SJSA1 (cell line): Measurements from ENCODE around the gene C1orf21. TPM values are rescaled to one million over a fixed set of nuclear protein-coding genes. Genes with fewer than 3 reads are reported as not detected.

Experiments
- DNase-seq, 2 experiments: peaks; one replicate each; pipeline ENCODE4 v3.0.0-alpha.2; 2015 to 2020; ENCODE audit warnings: low spot score in 2 of 2, low read depth in 1 of 2
- H3K27ac ChIP-seq: fragments of 250-450 bp; sonication (Bioruptor Pico); 2 replicates; pipeline ENCODE4 v1.5.1; 2020; ENCODE audit warnings: mild to moderate bottlenecking, moderate library complexity
- H3K27me3 ChIP-seq: fragments of 250-450 bp; sonication (Bioruptor Pico); replicated peaks from 2 replicates; pipeline ENCODE4 v1.5.1; 2020; ENCODE audit warnings: mild to moderate bottlenecking, moderate library complexity
- H3K36me3 ChIP-seq: fragments of 250-450 bp; sonication (Bioruptor Pico); 2 replicates; pipeline ENCODE4 v1.5.1; 2020; ENCODE audit warnings: mild to moderate bottlenecking
- H3K4me1 ChIP-seq: fragments of 250-450 bp; sonication (Bioruptor Pico); replicated peaks from 2 replicates; pipeline ENCODE4 v1.6.1; 2021; ENCODE audit warnings: mild to moderate bottlenecking
- H3K4me3 ChIP-seq: fragments of 250-450 bp; sonication (Bioruptor Pico); 2 replicates; pipeline ENCODE4 v1.5.1; 2020; ENCODE audit warnings: mild to moderate bottlenecking
- H3K9me3 ChIP-seq: fragments of 250-450 bp; sonication (Bioruptor Pico); replicated peaks from 2 replicates; pipeline ENCODE4 v1.5.1; 2020; ENCODE audit warnings: mild to moderate bottlenecking
- total RNA-seq: library from RNA; depleted of rRNA; stranded (reverse); fragments of >200 nt; shearing (Covaris generic); gene quantifications from 2 replicates; pipeline ENCODE4 v1.2.3, GENCODE V29; 2014

C1orf21 gene
- total RNA-seq, 1 experiment from 2014 or later = 13.3 TPM

DNA sequence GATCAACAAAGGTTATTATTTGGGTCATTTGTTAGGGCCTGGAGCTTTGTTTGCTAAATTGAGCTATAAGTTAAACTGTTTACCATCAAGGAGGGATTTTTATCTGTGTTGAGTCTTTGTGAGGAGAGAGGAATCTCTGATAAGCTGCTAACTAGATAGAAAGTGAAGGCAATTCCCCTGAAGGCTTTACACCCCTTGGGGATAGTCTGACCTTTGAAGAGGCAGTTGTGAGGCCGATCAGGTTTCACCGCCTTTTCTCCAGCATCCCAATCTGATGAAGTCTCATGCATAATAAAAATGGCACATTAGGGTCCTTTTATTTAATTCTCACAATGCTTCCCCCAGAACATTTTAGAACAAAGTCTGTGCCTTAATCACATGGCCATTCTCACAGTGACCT lies 21.8 kb downstream of the C1orf21 start:
- Histone ChIP-seq H3K4me3 (no peak overlapping the region), H3K27me3 (no peaks in the 10 kb centered on the region), H3K4me1 (peaks cover 14% of the 10 kb centered on the region), H3K9me3 (no peaks in the 10 kb centered on the region), H3K27ac (no peak overlapping the region), H3K36me3 (no peaks in the 10 kb centered on the region)
- DNase-seq = no peak

DNA sequence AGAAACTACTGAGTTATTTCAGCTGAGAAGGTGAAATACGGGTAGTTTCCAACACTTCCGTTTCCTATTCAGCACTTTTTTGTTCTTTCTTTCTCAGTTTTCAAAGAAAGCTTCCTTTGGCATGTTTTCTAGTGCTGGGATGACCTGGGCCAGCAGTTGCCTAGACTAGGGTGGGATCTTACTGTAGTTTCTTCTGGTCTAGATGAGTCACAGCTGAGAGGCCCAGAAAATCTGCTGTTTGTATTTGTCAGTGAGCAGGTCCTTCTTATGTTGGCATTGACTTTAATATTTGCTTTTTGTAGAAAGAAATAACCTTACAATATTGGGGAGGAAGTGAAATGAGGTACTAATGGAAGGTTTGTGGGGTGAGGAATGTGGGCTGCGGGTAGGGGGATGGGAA lies 22.2 kb downstream of the C1orf21 start:
- no peaks in the 10 kb centered on the region for H3K27me3 ChIP-seq
- no peak for DNase-seq
- H3K4me3 ChIP-seq = no peak overlapping the region
- no peaks in the 10 kb centered on the region for H3K9me3 ChIP-seq
- no peaks in the 10 kb centered on the region for H3K36me3 ChIP-seq
- no peak overlapping the region for H3K27ac ChIP-seq
- peaks cover 14% of the 10 kb centered on the region for H3K4me1 ChIP-seq

DNA sequence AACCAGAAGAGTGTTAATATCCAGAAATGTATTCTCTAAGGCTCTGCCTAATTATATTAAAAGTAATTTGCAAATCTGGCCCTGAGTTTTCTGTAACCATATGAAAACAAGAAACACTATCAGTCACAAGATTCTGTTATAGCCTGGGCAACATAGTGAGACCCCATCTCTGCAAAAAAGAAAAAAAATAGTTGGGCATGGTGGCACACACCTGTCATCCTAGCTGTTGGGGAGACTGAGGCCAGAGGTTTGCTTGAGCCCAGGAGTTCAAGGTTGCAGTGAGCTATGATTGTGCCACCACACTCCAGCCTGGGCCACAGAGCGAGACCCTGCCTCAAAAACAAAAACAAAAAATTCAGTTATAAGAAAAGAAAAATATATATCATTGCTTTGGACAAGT lies 25.6 kb downstream of the C1orf21 start:
- H3K27me3 ChIP-seq = no peaks in the 10 kb centered on the region
- peaks cover 14% of the 10 kb centered on the region for H3K4me1 ChIP-seq
- no peak overlapping the region for H3K4me3 ChIP-seq
- no peaks in the 10 kb centered on the region for H3K9me3 ChIP-seq
- no peaks in the 10 kb centered on the region for H3K36me3 ChIP-seq
- no peak for DNase-seq
- H3K27ac ChIP-seq = no peak overlapping the region

DNA sequence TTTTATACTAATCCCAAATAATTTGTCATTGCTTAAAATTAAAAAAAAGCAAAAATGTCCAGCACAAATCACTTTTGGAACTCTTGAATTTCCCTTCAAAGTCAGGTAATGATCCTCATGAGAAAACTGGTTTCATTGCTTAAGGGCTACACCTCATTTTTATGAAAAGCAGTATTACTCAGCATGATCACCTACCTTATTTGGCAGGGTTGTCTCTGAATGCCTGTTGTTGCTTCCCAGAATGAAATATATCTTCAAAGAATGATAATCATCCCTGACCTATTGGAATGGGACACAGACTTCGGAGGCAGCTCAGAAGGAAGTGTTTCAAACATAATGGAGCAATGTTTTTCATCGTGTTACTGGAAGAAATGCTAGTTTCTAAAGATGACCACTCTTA lies 29.7 kb downstream of the C1orf21 start:
- Histone ChIP-seq H3K27ac (no peak overlapping the region), H3K36me3 (no peaks in the 10 kb centered on the region), H3K4me3 (no peak overlapping the region), H3K4me1 (0 out of 2 replicates have a peak, but pooled peaks cover 3% of the 10 kb centered on the region), H3K27me3 (no peaks in the 10 kb centered on the region), H3K9me3 (no peaks in the 10 kb centered on the region)
- DNase-seq = no peak

DNA sequence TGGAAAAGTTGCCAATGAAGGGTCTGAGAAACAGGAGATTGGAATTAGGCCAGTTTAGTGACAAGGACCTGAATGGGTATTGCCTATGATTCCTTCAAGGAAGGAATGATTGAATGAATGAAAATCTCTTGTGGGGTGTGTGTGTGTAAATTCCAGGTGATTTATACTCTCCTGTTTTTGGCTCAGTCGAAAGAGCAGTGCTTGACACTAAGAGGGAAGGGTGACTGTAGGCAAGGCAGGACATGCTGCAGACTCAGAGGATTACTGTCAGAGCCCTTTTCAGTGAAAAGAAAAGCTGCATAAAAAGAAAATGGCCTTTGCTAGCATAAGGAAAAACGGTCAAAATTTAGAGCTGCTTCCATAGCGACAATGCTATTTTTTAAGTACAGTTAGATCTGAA lies 30.1 kb downstream of the C1orf21 start:
- DNase-seq = no peak
- no peak overlapping the region for H3K4me3 ChIP-seq
- H3K9me3 ChIP-seq = no peaks in the 10 kb centered on the region
- H3K27me3 ChIP-seq = no peaks in the 10 kb centered on the region
- no peak overlapping the region for H3K27ac ChIP-seq
- no peaks in the 10 kb centered on the region for H3K36me3 ChIP-seq
- 0 out of 2 replicates have a peak, but pooled peaks cover 3% of the 10 kb centered on the region for H3K4me1 ChIP-seq

DNA sequence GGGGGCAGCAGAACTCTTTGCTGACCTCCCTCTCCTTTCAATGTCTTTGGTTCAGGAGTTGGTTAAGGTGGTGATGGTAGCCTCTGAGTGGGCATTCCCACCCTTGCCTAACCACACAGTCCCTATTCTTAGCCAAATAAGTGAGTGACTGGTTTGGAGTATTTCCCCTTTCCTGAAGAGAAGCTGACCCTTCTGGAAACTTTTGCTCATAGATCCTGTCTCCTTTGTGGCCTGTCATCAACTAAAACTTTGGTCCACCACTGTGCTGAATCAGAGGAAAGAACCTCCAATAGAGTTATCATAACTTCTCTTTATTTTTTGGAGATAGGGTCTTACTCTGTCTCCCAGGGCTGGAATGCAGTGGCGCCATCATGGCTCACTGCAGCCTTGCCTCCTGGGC lies 31.1 kb downstream of the C1orf21 start:
- Histone ChIP-seq H3K4me1 (peaks cover 12% of the 10 kb centered on the region), H3K9me3 (no peaks in the 10 kb centered on the region)

DNA sequence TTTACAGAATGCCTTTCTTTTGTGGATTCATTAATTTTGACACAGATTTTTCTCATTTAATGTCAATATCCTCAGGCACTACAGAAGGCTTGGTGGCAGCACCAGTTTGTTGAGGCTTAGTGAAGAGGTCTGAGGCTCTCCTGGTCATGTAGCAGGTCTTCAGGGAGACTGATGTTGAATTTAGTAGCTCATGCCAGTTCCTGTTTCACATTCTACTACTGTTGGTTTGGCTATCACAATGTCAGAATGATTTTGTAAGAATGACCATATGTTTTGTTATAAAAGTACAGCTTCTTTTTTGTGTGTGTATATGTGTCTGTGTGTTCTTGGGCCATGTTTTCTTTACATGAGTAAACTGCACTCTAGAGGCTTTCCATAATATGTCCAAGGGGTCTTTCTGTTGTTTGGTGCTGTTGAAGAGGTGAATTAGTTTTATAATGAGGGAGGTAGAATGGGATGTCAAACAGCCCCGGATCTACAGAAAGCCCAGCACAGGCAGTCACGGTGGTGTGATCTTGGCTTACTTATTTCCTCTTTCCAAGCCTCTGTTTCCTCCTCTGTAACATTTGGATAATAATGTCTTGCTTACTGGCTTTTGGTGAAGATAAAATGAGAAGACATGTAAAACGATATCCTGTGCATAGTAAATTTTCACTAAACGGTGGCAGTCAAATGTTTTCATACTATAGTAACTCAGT lies 32.0 kb downstream of the C1orf21 start:
- no peak for DNase-seq

More for the DNA sequence above, 31.1 kb downstream of the C1orf21 start:
- H3K27me3 ChIP-seq = no peaks in the 10 kb centered on the region
- H3K36me3 ChIP-seq = no peaks in the 10 kb centered on the region
- H3K4me3 ChIP-seq = no peak overlapping the region
- no peak overlapping the region for H3K27ac ChIP-seq
- no peak for DNase-seq

DNA sequence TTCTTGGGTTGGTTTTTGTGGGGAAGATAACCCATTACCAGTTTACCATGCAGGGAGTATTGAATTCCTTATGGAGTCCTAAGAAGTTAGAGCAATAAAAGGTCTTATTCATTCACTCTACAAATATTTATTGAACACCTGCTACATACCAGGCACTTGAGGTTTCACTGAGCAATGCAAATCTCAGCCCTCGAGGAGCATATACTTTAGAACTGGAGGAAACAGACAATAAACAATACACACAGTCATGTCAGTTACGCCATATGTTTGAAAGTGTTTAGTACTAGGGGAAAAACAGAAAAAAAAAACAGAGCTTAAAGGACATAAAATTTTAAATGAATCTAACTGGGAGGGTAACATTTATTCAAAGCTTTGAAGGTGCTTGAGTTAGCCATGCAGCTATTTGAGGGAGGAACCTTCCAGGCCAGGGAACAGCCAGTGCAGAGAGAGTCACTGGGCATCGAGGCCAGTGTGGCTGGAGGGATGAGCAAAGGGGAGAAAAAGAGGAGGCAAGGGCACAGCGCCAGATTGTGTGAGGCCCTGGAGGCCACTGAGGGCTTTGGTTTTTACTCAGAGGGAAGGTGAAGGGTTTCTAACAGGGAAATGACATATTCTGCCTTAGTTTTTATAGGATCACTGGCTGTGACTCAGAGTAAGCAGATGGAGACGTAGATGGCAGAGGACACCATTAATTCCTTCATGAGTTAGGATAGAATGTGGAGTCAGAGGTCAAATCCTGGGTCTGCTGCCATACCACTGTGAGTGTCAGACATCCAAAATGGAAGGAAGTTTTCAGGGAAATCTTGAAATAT lies 32.7 kb downstream of the C1orf21 start:
- Histone ChIP-seq H3K27me3 (no peaks in the 10 kb centered on the region), H3K4me1 (peaks cover 14% of the 10 kb centered on the region), H3K27ac (no peak overlapping the region), H3K36me3 (no peaks in the 10 kb centered on the region), H3K4me3 (no peak overlapping the region), H3K9me3 (no peaks in the 10 kb centered on the region)
- no peak for DNase-seq

More for the DNA sequence above, 32.0 kb downstream of the C1orf21 start:
- no peaks in the 10 kb centered on the region for H3K9me3 ChIP-seq
- H3K27me3 ChIP-seq = no peaks in the 10 kb centered on the region
- H3K27ac ChIP-seq = no peak overlapping the region
- peaks cover 14% of the 10 kb centered on the region for H3K4me1 ChIP-seq
- no peaks in the 10 kb centered on the region for H3K36me3 ChIP-seq
- no peak overlapping the region for H3K4me3 ChIP-seq

DNA sequence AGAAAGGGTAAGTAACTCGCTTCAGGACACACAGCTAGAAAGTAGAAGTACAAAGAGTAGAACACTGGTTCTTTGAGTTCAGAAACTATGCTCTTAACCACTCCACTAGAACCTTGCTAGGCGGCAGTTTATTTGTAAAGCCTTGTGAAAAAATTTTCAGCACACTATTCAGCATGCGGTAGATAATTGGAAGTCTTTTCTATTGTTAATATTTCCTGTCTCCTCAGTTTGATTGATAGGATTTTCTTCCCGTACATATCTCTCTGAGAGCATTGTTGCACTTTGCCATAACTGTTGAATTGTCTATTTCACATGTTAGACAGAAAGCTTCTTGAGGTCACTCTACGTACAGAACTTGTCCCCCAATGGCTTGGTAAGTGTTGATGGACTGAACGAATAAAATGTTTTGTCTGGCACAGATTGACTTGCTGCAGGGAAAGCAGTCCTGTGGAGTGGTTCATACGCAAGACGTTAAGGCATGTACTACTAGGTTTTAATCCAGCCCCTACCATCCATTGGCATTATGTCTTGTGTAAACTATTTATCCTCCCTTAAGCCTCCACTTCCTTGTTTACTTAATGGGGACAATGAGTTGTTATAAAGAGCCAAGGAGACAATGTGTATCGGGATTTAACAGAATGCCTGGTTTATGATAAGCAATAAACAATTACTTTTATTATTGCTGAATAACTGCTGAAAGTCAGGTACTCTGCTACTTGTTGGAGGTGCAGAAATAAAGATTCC lies 35.8 kb downstream of the C1orf21 start:
- Histone ChIP-seq H3K4me1 (peaks cover 14% of the 10 kb centered on the region), H3K36me3 (no peaks in the 10 kb centered on the region)
- peak in 1 of 2 experiments; percentile 35 for DNase-seq

DNA sequence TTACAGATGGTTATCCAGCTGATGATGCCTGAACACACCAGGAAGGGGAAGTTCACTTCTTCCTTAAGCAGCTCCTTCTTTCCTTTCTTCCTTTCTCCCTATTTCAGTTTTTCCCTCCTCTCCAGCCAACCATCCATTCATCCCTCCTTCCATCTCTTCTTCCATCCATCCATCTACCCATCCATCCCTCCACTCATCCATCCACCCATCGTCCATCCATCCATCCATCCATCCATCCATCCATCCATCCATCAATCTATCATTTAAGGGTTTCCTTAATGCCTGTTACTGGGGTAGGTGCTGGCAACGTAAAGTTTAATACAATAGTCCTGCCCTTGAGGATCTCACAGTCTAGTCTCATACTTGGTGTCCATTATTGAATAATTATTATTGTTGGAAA lies 36.8 kb downstream of the C1orf21 start:
- H3K4me3 ChIP-seq = no peak overlapping the region
- no peaks in the 10 kb centered on the region for H3K36me3 ChIP-seq
- DNase-seq = no peak
- peaks cover 14% of the 10 kb centered on the region for H3K4me1 ChIP-seq
- no peaks in the 10 kb centered on the region for H3K9me3 ChIP-seq
- H3K27me3 ChIP-seq = no peaks in the 10 kb centered on the region
- no peak overlapping the region for H3K27ac ChIP-seq

More for the DNA sequence above, 35.8 kb downstream of the C1orf21 start:
- H3K27me3 ChIP-seq = no peaks in the 10 kb centered on the region
- H3K9me3 ChIP-seq = no peaks in the 10 kb centered on the region
- H3K27ac ChIP-seq = no peak overlapping the region
- no peak overlapping the region for H3K4me3 ChIP-seq

DNA sequence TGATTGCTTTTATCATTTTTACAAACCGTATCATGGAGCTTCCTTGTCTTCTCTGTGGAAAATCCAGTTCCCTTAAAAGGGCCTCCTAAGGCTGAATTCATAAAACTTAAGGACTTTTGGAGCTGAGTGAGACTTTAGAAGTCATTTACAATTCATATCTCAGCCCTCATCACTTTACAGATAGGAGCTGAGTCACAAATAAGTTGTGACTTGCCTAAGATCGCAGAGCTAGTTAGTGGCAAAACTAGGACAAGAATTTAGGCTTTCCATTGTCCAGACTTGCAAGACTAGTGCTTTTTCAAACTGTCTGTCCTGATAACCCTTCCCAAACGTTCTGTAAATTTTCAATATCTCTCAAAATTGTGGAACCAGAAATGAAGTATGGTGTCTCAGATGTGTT lies 37.3 kb downstream of the C1orf21 start:
- peaks cover 14% of the 10 kb centered on the region for H3K4me1 ChIP-seq
- no peaks in the 10 kb centered on the region for H3K36me3 ChIP-seq
- no peaks in the 10 kb centered on the region for H3K27me3 ChIP-seq
- H3K4me3 ChIP-seq = no peak overlapping the region
- no peaks in the 10 kb centered on the region for H3K9me3 ChIP-seq
- DNase-seq = no peak
- no peak overlapping the region for H3K27ac ChIP-seq

DNA sequence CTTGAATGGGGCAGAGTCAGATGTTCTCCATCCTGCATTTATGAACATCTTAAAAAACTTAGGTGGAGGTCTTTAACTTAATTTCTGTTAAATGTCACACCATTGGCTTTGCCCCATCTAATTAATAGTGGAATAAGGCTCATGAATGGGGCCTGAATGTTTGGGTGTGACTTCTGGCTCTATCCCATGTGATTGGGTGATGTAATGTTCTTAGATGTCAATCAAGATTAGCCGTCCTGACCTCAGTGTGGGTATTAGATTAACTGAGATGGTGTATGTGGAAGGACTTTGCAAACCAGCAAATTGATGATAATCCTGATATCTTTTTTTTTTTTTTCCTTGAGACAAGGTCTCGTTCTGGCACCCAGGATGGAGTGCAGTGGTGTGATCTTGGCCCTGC lies 38.1 kb downstream of the C1orf21 start:
- Histone ChIP-seq H3K4me1 (peaks cover 11% of the 10 kb centered on the region), H3K27me3 (no peaks in the 10 kb centered on the region), H3K4me3 (no peak overlapping the region), H3K27ac (no peak overlapping the region), H3K36me3 (no peaks in the 10 kb centered on the region), H3K9me3 (no peaks in the 10 kb centered on the region)
- no peak for DNase-seq

DNA sequence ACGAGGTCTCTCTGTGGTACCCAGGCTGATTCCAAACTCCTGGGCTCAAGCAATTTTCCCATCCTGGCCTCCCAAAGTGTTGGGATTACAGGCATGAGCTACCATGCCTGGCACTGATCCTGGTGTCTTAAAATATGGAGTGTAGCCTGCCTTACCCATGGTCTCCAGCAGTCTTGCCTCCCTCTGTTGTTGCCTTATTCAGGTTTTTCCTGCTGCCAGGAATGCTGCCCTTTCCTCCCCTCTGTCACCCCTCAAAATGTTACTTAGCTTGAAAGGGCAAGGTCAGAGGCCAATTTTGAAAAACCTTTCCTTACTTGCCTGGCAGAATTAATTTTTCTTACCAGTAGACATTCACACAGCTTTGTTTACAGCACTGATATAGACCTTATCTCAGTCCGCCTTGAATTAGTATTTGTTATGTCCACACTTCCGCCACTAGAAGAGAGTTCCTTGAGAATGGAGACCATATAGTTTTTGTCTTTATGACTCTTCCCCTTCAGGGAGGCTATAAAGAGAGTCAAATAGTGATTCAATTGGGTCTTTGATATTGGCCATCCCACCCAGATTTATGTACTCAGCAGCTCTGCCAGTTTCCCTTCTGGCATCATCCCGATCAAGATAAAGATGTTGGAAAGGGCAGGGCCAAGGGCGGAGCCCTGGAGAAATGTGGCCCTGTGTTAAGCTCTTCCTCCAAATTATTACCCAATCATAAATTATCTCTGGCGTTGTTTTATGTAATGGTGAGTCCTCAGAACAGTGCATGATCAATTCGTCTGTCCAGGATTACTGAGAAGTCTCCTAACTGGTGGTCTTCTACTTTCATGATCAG lies 38.8 kb downstream of the C1orf21 start:
- Histone ChIP-seq H3K4me3 (no peak overlapping the region), H3K36me3 (no peaks in the 10 kb centered on the region), H3K27me3 (no peaks in the 10 kb centered on the region), H3K4me1 (peaks cover 11% of the 10 kb centered on the region), H3K9me3 (no peaks in the 10 kb centered on the region), H3K27ac (no peak overlapping the region)
- DNase-seq = no peak
